ENCODE measurements around the gene CDK5RAP3.
"Not testable (repeated sequence)": the region's sequence is repeated elsewhere in the genome, so short reads cannot be mapped to it uniquely, and the experiment has no call there.

Gene CDK5RAP3

DNA sequence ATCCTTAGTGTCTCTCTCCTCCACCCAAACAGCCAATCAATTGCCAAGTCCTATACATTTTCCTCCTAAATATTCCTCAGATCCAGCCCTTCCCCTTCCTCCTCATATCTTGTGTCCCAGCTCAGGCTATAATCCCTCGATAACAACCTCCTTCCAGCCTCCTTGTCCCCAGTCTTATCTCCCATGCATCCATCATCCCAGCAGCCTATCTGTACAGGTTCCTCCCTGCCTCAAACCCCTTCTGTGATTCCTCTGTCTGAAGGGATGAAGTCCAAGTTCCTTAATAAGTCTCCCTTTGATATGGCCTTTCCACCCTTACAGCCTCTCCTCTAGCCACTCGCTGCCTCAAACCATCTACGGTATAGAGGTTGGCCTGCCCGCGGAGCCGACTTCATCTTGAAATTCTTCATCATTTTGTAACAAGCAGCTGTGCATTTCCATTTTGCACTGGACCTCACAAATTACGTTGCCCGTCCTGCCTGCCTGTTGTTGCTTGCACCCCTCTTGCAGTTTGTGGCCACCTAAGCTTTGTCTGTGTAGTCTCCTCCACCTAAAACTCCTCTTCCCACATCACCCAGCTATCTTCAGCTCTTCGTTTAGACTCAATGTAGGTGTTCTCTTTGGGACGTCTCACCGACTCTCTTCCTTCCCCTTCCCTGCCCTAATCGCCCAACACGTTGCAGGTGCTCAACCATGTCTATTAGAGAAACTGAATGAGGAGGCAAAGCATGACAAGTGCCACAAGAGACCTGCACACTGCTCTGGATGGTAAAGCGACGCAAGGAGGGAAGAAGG lies 786 bp upstream of the CDK5RAP3 start:
- FAIRE-seq (no peak), DNase-seq (ENCODE audit: extremely low spot score, insufficient read length, low read depth) (no peak)

DNA sequence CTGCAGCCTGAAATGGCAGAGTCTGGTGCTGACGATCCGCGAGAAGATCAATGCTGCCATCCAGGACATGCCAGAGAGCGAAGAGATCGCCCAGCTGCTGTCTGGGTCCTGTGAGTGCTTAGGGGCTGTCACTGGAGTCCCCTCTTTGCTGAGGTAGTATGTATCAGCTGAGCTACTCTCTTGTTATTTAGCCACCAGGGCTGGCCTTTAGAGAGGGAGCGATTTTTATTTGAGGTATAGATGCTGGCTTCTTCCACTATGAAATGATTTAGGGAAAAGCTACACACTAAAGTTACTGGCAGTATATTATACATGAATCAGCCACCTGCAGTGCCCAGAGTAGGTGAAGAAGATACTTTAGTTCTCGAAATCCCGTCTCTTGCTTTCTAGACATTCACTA lies 2.6 kb downstream of the CDK5RAP3 start:
- FAIRE-seq (no peak), DNase-seq (ENCODE audit: extremely low spot score, insufficient read length, low read depth) (no peak)

DNA sequence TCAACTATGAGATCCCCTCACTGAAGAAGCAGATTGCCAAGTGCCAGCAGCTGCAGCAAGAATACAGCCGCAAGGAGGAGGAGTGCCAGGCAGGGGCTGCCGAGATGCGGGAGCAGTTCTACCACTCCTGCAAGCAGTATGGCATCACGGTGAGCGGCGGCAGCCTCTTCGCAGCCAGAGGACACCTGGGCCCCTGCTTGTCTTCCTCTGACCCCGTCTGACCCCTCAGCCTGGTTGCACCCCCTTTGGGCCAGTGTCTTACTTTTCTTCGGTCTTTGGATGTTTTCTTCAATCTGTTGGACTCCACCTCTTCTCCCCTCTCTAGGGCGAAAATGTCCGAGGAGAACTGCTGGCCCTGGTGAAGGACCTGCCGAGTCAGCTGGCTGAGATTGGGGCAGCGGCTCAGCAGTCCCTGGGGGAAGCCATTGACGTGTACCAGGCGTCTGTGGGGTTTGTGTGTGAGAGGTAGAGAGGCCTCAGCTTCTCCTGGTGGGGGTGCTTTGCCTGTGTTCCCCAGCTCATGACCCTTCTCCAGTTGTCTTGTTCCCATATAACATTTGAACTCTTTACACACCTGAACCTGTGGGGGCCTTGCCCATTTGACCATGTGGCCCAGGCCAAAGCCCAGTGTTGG lies 4.4 kb downstream of the CDK5RAP3 start:
- no peak for DNase-seq (ENCODE audit: extremely low spot score, insufficient read length, low read depth)

DNA sequence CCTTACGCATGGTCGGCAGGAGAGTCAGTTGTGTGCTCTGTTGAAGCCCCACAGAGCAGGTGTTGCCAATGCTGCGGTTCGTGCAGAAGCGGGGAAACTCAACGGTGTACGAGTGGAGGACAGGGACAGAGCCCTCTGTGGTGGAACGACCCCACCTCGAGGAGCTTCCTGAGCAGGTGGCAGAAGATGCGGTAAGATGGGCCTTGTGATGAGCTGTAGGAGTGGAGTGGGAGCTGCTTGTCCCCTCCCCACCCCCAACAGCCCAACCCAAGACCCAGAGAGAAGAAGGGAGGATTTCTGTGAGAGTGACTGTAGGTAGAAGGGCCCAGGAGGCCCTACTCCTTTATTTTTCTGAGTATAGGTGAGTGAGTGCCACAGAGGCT lies 4.9 kb downstream of the CDK5RAP3 start:
- no peak for FAIRE-seq
- no peak for DNase-seq (ENCODE audit: extremely low spot score, insufficient read length, low read depth)

More for the DNA sequence above, 4.4 kb downstream of the CDK5RAP3 start:
- FAIRE-seq = no peak

DNA sequence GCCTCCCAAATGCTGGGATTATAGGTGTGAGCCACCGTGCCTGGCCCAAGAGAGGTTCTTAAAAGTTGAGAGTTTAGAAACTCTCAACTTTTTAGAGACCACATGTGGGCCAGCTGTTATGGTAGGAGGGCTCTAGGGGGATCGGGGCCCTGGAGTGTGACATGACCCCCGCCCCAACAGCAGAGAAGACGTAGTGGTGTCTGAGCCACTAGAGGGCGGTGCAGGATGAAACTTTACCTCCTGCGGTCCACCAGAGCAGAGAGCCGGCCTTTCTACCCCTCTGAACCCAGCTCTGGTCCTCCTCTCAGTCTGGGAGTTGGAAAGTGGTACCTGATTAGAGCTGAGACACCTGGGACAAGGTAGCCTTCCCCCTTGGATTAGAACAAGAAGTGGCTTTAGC lies 7.4 kb downstream of the CDK5RAP3 start:
- FAIRE-seq (no peak), DNase-seq (ENCODE audit: extremely low spot score, insufficient read length, low read depth) (peak; percentile 49)

DNA sequence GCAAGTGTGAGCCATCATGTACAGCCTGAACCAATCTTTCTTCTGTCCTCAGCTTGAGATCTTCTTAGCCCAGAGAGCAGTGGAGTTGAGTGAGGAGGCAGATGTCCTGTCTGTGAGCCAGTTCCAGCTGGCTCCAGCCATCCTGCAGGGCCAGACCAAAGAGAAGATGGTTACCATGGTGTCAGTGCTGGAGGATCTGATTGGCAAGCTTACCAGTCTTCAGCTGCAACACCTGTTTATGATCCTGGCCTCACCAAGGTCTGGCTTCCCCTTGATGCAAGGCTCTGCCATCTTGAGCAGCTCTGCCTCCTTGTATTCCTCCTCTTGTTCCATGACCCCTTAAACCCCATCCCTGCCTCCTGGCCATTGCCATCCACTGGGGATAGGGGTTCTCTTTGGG lies 9.6 kb downstream of the CDK5RAP3 start:
- no peak for FAIRE-seq

DNA sequence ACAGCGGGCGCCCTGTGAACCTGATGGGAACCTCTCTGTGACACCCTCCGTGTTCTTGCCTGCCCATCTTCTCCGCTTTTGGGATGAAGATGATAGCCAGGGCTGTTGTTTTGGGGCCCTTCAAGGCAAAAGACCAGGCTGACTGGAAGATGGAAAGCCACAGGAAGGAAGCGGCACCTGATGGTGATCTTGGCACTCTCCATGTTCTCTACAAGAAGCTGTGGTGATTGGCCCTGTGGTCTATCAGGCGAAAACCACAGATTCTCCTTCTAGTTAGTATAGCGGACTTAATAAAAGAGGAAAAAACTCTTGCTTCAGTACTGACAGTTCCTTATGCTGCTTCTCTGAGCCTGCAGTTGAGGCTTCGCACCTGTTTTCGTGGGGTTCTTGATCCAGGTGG lies 10.5 kb downstream of the CDK5RAP3 start:
- no peak for FAIRE-seq
- no peak for DNase-seq (ENCODE audit: extremely low spot score, insufficient read length, low read depth)

More for the DNA sequence above, 9.6 kb downstream of the CDK5RAP3 start:
- DNase-seq (ENCODE audit: extremely low spot score, insufficient read length, low read depth) = no peak

DNA sequence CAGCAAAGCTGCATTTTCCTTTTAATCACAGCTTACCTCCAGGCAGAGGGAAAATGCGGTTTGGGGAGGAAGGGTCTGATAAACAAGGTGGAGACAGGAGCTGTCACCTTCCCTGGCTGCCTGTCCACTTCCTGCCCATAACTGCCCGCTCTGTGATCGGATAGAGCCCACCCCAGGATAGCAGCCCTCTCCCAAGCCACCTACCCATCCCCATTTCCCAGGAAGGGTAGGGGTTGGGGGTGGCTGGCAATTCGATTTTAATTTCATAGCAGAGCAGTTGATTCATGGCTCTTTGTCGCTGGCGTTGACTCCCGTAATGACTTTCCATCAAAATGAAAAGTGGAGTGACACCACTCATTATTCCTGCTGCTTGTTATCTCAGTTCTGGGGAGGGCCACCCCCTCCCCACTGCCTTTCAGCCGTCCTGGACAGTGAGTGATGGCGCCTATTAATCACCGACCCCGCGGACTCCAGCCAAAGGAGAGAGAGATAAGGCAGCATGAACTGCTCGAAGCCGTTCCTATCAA lies 11.2 kb downstream of the CDK5RAP3 start:
- FAIRE-seq (no peak), DNase-seq (ENCODE audit: extremely low spot score, insufficient read length, low read depth) (no peak)

DNA sequence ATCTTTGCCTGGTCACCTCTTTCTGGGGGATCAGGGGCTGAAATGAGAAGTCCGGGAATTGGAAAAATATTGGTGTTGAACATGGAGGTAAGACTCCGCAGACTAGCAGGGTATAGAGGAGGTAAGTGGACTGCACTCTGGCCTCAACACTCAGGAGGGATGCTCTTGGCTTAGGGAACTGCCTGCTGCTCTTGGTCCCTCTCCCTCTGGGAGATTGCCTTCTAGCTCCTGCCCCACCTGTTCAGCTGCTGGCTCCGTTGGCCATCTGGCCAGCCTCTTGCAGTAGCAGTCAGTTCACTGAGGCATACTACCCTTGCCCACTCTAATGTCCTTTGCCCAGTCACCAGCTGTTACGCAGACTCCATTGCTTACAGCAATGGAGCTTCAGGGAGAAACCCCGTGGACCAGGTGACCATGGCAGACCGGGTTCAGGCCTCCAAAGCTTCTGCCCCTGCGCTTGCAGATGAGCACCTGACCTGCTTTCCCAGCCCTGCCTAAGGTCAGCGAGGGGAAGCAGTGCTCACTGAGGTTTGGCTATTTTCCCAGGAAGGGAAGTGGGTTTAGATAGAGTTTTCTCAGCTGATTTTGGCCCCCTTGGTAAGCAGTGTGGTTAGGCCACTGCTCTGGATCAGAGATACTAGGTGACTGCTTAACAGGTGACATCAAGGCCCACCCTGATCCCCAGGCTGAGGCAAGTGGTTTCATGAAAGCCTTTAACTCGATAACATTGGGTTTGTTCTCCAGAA lies 11.9 kb downstream of the CDK5RAP3 start:
- DNase-seq (ENCODE audit: extremely low spot score, insufficient read length, low read depth) (no peak), FAIRE-seq (no peak)

DNA sequence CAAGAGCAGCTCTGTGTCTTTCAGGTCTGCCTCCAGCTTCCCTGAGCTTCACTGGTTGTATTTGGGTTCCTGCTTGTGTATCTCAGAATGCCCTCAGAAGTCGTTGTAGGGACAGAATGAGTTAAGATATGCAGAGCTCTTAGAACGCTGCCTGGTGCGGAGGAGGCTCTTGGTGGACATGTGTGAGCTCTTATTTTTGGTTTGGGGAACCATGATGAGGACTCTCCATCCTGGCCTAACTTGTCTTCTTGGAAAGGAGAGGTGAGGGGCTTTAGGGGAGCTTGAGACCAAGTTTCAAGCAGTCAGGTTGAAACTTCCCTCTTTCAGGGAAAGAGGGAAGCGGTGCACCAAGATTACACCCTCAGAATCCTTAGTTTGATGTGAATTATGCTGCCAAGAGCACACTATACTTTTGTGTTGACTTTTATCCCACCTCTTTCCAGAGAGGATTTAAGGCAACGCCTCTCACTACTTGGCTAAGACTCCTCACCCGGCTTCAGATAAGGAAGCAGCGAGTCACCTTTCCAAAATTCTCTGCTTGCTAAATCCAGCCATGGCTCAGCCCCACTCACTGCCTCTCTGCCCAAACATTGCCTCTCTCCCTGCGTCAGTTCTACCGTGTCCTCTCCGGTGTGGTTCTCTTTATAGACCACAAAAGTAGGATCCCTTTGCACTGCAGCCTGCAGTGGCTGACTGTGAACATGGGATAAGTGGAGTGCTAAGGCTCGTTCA lies 12.7 kb downstream of the CDK5RAP3 start:
- DNase-seq (ENCODE audit: extremely low spot score, insufficient read length, low read depth) = no peak
- no peak for FAIRE-seq

DNA sequence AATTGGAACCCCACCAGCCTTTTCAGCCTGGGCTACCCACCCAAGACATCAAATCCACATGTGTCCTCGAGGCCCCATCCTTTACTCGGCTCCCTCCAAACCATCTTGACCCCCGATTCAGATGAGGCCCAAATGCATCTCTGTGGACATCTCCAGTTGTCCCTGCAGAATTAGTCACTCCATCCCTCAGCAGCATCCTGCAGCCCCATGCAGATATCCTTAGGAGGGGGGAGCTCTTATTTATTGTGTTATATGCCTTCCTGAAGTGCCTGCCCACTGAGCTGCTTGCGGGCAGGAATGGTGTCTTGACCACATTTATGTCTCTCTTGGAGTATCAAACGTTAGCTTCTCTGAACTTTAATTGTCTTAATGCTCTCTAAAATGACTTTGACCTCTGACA lies 15.6 kb downstream of the CDK5RAP3 start:
- FAIRE-seq (no peak), DNase-seq (ENCODE audit: extremely low spot score, insufficient read length, low read depth) (no peak)

DNA sequence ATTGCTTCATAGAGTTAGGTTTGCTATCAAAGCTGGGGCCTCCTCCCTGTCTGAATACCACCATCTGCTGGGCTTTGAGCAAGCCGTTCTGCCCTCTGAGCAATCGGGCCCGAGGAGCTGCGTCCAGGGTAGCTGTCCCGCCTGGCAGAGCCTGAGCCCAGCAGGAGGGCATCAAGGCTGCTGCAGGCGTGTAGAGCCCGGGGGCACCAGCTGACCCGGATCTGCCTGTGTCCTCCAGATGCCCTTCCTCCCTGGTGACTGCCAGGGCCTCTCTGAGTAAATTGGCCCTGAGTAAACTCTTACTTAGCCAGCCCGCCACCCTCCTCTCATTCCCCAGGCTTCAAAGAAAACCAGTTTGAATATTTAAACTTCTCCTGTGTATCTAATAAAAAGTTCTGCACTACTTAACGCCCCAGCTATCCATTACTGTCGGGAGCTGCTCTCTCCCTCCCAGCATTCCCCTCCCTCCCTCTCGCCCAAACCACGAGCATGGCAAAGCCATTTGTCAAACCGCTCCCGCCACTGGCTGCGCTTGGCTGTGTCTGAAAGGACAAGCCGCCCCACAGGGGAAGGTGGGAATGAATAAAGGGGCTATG lies 16.4 kb downstream of the CDK5RAP3 start:
- DNase-seq (ENCODE audit: extremely low spot score, insufficient read length, low read depth) (no peak), FAIRE-seq (no peak)

DNA sequence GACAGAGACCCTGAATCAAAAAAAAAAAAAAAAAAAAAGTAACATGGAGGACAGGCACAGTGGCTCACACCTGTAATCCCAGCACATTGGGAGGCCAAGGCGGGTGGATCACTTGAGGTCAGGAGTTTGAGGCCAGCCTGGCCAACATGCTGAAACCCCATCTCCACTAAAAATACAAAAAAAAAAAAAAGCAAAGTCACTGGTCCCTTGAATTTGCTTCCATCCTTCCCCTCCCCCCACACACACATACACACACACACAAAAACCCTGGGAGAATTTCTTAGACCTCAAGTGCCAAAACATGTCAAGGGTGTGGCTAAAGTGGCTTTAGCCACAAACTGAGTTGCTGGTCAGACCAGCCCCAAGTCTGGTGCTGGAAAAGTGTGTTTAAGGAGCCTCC lies 17.5 kb downstream of the CDK5RAP3 start:
- FAIRE-seq; DNase-seq (ENCODE audit: extremely low spot score, insufficient read length, low read depth): not testable (repeated sequence)

DNA sequence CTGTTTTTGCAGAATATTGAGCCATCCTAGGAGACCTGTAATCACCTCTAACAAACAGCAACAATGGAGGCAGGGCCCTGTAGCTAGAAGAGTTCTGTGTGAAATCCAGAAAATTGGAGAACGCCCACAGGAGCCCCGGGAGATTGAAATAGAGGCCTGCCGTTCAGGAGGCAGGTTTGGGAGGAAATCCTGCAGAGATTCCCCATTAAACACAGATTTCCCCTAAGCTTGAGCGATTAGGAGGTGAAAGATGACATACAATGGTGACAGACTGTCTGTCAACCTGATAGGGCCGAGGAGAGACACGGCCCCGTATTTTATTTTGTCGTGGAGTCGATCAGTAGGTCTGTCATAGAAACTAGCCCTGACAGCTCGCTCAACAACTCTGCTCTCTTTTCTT lies 18.2 kb downstream of the CDK5RAP3 start:
- FAIRE-seq = no peak
- no peak for DNase-seq (ENCODE audit: extremely low spot score, insufficient read length, low read depth)

DNA sequence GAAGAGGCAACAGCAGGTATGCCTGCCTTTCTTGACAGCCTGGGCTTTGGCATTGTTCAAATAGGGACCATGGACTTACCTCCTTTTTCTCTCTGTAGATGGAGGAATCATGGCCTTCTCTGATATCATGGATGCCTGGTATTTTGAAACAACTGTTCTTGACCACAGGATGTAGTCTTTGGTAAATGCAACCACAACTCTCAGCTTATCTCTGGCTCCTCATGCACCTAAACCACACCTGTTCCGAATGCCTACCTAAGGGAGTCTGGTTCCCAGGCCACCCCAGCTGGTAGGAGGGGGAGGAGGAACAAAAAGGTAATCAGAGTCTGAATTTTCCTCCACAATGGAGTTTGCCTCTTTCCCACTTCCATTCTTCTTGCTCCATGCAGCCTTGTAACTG lies 18.8 kb downstream of the CDK5RAP3 start:
- FAIRE-seq (peak; percentile 24), DNase-seq (ENCODE audit: extremely low spot score, insufficient read length, low read depth) (no peak)

DNA sequence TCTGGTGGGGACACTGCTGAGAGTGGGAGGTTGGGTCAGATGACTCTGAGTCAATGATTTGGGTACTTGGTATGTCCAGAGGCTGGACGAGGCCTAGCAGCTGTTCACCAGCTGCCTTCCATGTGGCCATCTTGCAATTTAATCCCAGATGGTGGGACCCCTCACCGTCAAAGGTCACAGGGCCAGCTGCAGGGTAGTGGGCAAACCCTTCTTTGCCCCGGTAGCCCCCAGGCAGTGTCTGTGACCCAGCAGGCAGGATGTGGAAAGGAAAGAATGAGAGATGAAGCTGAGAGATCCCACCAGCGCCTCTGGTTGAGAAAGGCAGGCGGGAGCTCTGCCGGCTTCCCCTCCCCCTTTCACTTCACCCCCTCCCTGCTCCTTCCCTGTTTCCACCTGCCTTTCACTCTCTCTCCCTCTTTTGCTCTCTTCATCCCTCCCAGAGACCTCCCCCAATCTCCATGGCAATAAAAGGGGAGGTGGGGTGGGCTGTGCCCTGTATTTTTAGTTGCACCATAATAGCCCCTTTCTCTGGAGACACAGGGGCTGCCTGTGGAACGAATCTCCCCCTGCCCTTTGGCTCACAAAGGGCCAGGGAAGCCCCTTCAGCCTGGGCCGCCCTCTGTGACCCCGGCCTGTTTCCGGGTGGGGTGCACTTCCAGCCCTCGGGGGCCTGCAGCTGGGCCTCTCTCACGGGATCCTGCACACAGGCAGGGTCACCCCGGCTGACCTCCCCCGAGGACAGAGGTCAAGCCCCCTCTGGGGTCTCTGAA lies 20.2 kb downstream of the CDK5RAP3 start:
- FAIRE-seq (no peak), DNase-seq (ENCODE audit: extremely low spot score, insufficient read length, low read depth) (no peak)

DNA sequence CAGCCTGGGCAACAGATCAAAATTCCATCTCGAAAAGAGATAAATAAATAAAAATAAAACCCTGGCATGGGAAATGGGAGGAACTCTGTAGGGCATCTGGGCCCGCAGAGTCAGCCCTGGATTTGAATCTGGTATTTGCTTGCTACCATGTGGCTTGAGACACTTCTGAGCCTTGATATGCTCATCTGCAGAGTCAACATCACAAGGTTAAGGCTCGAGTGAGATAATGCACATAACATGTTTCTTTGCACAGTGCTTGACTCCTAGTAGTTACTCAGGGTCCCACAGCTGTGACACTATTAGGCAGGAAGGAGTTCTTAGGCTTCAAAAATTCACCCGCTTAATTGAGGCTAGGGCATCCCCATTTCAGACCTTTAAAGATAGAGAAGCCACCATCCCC lies 21.3 kb downstream of the CDK5RAP3 start:
- DNase-seq (ENCODE audit: extremely low spot score, insufficient read length, low read depth) (no peak), FAIRE-seq (no peak)

DNA sequence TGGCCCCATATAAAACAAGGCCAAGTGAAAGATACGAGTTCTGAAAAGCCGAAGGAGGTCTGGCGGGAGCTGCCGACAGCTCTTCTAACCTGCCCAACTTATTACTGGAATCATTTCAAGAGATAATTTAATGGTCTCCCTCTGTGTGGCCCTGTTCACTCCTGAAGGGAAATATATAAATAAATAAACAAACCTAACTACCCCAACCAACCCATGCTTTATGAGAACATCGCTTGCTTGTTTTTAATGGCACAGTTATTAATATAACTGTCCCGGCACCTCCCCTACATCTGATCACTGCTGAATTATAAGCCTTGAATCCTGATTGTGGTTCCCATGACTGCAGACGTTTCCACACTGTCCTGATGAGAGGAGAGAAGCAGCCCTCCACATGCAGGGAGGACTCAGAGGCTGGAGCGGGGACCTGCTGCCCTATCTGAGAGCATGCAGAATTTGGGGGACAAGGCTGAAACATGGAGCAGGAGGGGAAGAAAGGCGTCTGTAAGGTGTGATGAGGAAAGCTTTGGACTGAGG lies 22.2 kb downstream of the CDK5RAP3 start:
- no peak for DNase-seq (ENCODE audit: extremely low spot score, insufficient read length, low read depth)
- no peak for FAIRE-seq

DNA sequence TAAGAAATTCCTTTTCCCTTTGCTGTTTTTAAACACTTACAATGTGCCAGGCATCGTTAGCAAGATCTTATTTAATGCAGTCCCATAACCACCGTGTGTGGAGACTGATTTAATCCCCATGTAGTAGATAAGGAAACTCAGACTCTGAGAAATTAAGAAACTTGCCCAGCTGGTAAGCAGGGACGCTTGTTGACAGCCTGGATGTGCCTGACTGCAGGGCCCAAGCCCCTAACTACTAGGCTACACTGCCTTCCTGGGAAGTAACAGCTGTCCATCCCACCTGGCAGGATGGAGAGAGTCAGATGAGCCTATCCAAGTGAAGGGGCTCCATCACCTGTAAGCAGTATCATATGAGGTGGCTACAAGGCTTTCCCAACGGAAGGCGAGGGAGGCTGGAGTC lies 23.1 kb downstream of the CDK5RAP3 start:
- FAIRE-seq = no peak
- no peak for DNase-seq (ENCODE audit: extremely low spot score, insufficient read length, low read depth)

Measured in GM18507 (cell line).